Caco-2 (cell line): ENCODE measurements around the gene KRTAP4-1. TPM values are rescaled to one million over a fixed set of nuclear protein-coding genes. Genes with fewer than 3 reads are reported as not detected.
"Not testable (repeated sequence)": the region's sequence is repeated elsewhere in the genome, so short reads cannot be mapped to it uniquely, and the experiment has no call there.

Experiments used
- BruUV-seq: library from RNA; stranded (reverse); fragments of 400-500 nt; replicated peaks from 2 replicates; lab custom pipeline; 2021; lab: Mats Ljungman, UMichigan
- CTCF ChIA-PET: fragments of 300-600 bp; sonication (Branson Sonifier 250); formaldehyde crosslinking; loops from one replicate; lab custom pipeline; 2022; ENCODE audit warnings: antibody characterized with exemption; lab: Charles Lee
- POLR2A ChIA-PET: fragments of 300-600 bp; sonication (Branson Sonifier 250); formaldehyde crosslinking; loops from one replicate; lab custom pipeline; 2022; ENCODE audit warnings: antibody characterized with exemption; lab: Charles Lee
- DNase-seq, 2 experiments: peaks; one replicate each; pipeline versions ENCODE4 v3.0.0 to v3.0.0-alpha.2; 2020 to 2022
- H3K27me3 ChIP-seq: replicated peaks from 2 replicates; pipeline ENCODE4 v1.6.0; 2011; ENCODE audit warnings: low read length; ENCODE audit not compliant: control insufficient read depth, insufficient read depth
- H3K36me3 ChIP-seq: 2 replicates; pipeline ENCODE4 v1.5.1; 2011; ENCODE audit warnings: low read length; ENCODE audit not compliant: control insufficient read depth, insufficient read depth
- H3K4me1 ChIP-seq: fragments of 250-450 bp; sonication (Bioruptor Pico); 2 replicates; pipeline ENCODE4 v1.5.1; 2020; ENCODE audit warnings: mild to moderate bottlenecking
- H3K4me3 ChIP-seq: 2 replicates; pipeline ENCODE4 v1.5.1; 2011; ENCODE audit warnings: low read depth, mild to moderate bottlenecking, control low read depth, low read length
- H3K9me3 ChIP-seq: fragments of 250-450 bp; sonication (Bioruptor Pico); 2 replicates; pipeline ENCODE4 v1.5.1; 2020; ENCODE audit warnings: mild to moderate bottlenecking, moderate library complexity
- H3K27ac Mint-ChIP-seq: one replicate; pipeline ENCODE4 v1.8.0; 2022; ENCODE audit warnings: mixed read lengths; ENCODE audit not compliant: unreplicated experiment
- H3K27me3 Mint-ChIP-seq: one replicate; pipeline ENCODE4 v1.8.0; 2022; ENCODE audit warnings: mixed read lengths; ENCODE audit not compliant: insufficient read depth, unreplicated experiment
- H3K36me3 Mint-ChIP-seq: one replicate; pipeline ENCODE4 v1.8.0; 2022; ENCODE audit warnings: mild to moderate bottlenecking, mixed read lengths; ENCODE audit not compliant: insufficient read depth, unreplicated experiment
- H3K4me1 Mint-ChIP-seq: one replicate; pipeline ENCODE4 v1.8.0; 2022; ENCODE audit warnings: low read depth, mixed read lengths; ENCODE audit not compliant: unreplicated experiment
- H3K4me3 Mint-ChIP-seq: one replicate; pipeline ENCODE4 v1.8.0; 2022; ENCODE audit warnings: mild to moderate bottlenecking, moderate library complexity, mixed read lengths; ENCODE audit not compliant: unreplicated experiment
- H3K9me3 Mint-ChIP-seq: one replicate; pipeline ENCODE4 v1.8.0; 2022; ENCODE audit warnings: mixed read lengths; ENCODE audit not compliant: unreplicated experiment
- intact Hi-C: fragments of 100-400 bp; cut with micrococcal nuclease; formaldehyde crosslinking; loops from one replicate; pipeline ENCODE4 v1.10.0; 2022; ENCODE audit not compliant: unreplicated experiment
- total RNA-seq: library from RNA; stranded (reverse); gene quantifications from 2 replicates; pipeline ENCODE4 v1.2.3, GENCODE V29; 2022
- TF ChIP-seq, protein P1 (sequence below), 2 experiments: fragments of 200-600 bp in 1 of 2; IDR thresholded peaks; 1 replicate in 1 of 2; 2 replicates in 1 of 2; pipeline versions ENCODE4 v1.5.1 to v1.8.0; 2011 to 2022; ENCODE audit warnings: antibody characterized with exemption in 1 of 2, control low read depth in 1 of 2, inconsistent platforms in 1 of 2, low read depth in 1 of 2, low read length in 1 of 2, mild to moderate bottlenecking in 1 of 2, moderate library complexity in 1 of 2; ENCODE audit not compliant: insufficient read depth in 1 of 2, severe bottlenecking in 1 of 2, unreplicated experiment in 1 of 2

Gene KRTAP4-1
- total RNA-seq, 1 experiment from 2014 or later = not detected

DNA sequence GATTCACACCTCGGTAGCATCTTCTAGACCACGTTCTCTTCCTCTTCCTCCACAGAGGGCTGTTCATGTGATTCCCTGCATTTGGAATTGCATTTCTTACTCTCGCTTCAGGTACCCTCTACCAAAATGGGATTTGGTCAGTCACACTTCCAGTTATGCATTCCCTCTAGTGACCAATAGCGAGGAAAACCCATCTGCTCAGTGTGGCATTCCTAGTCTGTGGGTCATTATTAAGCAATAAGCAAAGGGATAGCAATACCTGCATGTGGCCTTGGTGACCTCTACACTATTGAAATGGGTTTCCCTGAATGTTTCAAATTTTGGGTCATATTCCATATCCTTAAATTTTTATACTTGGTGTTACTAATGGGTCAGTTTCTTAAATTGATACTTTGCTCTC is 34.7 kb downstream of the KRTAP4-1 start:
- Mint-ChIP-seq H3K4me3 (no peak overlapping the region), H3K27ac (no peak overlapping the region), H3K36me3 (no peaks in the 10 kb centered on the region), H3K9me3 (peaks cover 5% of the 10 kb centered on the region), H3K27me3 (no peaks in the 10 kb centered on the region), H3K4me1 (no peaks in the 10 kb centered on the region)
- intact Hi-C loops = no loop called here
- ChIA-PET POLR2A (no interaction called here), CTCF (no interaction called here)
- no peaks in the 10 kb centered on the region for H3K36me3 ChIP-seq
- H3K4me3 ChIP-seq = no peak overlapping the region
- no peak for DNase-seq
- TF ChIP-seq, protein P1, sequence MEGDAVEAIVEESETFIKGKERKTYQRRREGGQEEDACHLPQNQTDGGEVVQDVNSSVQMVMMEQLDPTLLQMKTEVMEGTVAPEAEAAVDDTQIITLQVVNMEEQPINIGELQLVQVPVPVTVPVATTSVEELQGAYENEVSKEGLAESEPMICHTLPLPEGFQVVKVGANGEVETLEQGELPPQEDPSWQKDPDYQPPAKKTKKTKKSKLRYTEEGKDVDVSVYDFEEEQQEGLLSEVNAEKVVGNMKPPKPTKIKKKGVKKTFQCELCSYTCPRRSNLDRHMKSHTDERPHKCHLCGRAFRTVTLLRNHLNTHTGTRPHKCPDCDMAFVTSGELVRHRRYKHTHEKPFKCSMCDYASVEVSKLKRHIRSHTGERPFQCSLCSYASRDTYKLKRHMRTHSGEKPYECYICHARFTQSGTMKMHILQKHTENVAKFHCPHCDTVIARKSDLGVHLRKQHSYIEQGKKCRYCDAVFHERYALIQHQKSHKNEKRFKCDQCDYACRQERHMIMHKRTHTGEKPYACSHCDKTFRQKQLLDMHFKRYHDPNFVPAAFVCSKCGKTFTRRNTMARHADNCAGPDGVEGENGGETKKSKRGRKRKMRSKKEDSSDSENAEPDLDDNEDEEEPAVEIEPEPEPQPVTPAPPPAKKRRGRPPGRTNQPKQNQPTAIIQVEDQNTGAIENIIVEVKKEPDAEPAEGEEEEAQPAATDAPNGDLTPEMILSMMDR (IDR thresholded peaks at IDR 0.05; ENCODE audit: insufficient read depth in 1 of 2, low read depth in 1 of 2, low read length in 1 of 2, severe bottlenecking in 1 of 2, unreplicated experiment in 1 of 2) = no peak
- no peaks in the 10 kb centered on the region for H3K9me3 ChIP-seq
- no peaks in the 10 kb centered on the region for H3K27me3 ChIP-seq
- no TSS peak for BruUV-seq
- H3K4me1 ChIP-seq = no peaks in the 10 kb centered on the region

GRCh38 chr17:41149652-41149985 is 35.1 kb downstream of the KRTAP4-1 start, which contains the start of gene KRTAP4-5:
TSS of gene KRTAP4-5 (minus strand) at chr17:41149825. CDS start at chr17:41149767, 58 bp downstream.
- Mint-ChIP-seq H3K36me3 (no peaks in the 10 kb centered on the region), H3K4me3 (no peak within 1 kb of the TSS)

GRCh38 chr17:41148971-41149651 is 35.6 kb downstream of the KRTAP4-1 start:
- H3K4me1 ChIP-seq, intact Hi-C loops, BruUV-seq, DNase-seq, H3K4me3 Mint-ChIP-seq, H3K9me3 ChIP-seq, H3K4me3 ChIP-seq, H3K27me3 Mint-ChIP-seq, POLR2A ChIA-PET, H3K4me1 Mint-ChIP-seq, H3K27me3 ChIP-seq, H3K36me3 ChIP-seq, CTCF ChIA-PET, H3K36me3 Mint-ChIP-seq, H3K27ac Mint-ChIP-seq: not testable (repeated sequence)
- peaks cover 12% of the 10 kb centered on the region for H3K9me3 Mint-ChIP-seq

More at GRCh38 chr17:41149652-41149985, 35.1 kb downstream of the KRTAP4-1 start, which contains the start of gene KRTAP4-5:
- Mint-ChIP-seq H3K9me3 (peaks cover 9% of the 10 kb centered on the region), H3K27ac (no peak within 1 kb of the TSS), H3K27me3 (no peaks in the 10 kb centered on the region), H3K4me1 (no peaks in the 10 kb centered on the region)
- Histone ChIP-seq H3K4me1 (no peaks in the 10 kb centered on the region), H3K36me3 (no peaks in the 10 kb centered on the region), H3K4me3 (no peak within 1 kb of the TSS), H3K27me3 (no peaks in the 10 kb centered on the region), H3K9me3 (no peaks in the 10 kb centered on the region)
- TF ChIP-seq, protein P1 (IDR thresholded peaks at IDR 0.05; ENCODE audit: insufficient read depth in 1 of 2, low read depth in 1 of 2, low read length in 1 of 2, severe bottlenecking in 1 of 2, unreplicated experiment in 1 of 2) = no peak
- no TSS peak for BruUV-seq
- ChIA-PET POLR2A (no interaction called here), CTCF (no interaction called here)
- intact Hi-C loops = no loop called here
- DNase-seq = no peak
